ENCODE measurements around the gene LYST. TPM values are rescaled to one million over a fixed set of nuclear protein-coding genes. Genes with fewer than 3 reads are reported as not detected.

The LYST gene
- total and polyA plus RNA-seq, 2 of the 8 experiments (the other 6 are each of a cell fraction or from before 2014, with no cell fraction given), result 0.29 to 0.58 TPM

GRCh38 chr1:235628316-235629005, 238.2 kb downstream of the LYST start:
- Histone ChIP-seq H2BK20ac (ENCODE audit: low read length) (peak overlapping the region; percentile 73; the same call in 1 of the 2 replicates), H3K14ac (ENCODE audit: insufficient read length) (no peak overlapping the region)
- POLR2A ChIA-PET (ENCODE audit: partially characterized antibody), result interaction anchor here (1.1 kb wide), 1 partner anchor 24 kb away, joined by 3 read pairs; no protein-coding TSS in a partner anchor

More at GRCh38 chr1:235628316-235629005, 238.2 kb downstream of the LYST start:
- Histone ChIP-seq H3K79me1 (ENCODE audit: low read depth, low read length) (peaks cover 9% of the 10 kb centered on the region), H3K4me2 (ENCODE audit: insufficient read depth in 1 of 2, low read depth in 2 of 2, low read length in 2 of 2) (peak overlapping the region in 1 of 2 experiments; percentile 31; a peak in 2 of 4 replicates), H2BK15ac (ENCODE audit: low read length) (no peak overlapping the region), H2BK12ac (ENCODE audit: low read depth, low read length) (no peak overlapping the region), H3K4me3 (ENCODE audit: extremely low read depth in 1 of 4, insufficient read depth in 2 of 4, low read depth in 3 of 4, low read length in 4 of 4) (peak overlapping the region in 1 of 4 experiments; percentile 3; a peak in 1 of 8 replicates), H4K91ac (replicated peaks; ENCODE audit: insufficient read length, low read length) (no peak overlapping the region), H3K79me2 (ENCODE audit: control insufficient read depth in 1 of 2, insufficient read depth in 2 of 2, low read length in 2 of 2) (peaks cover 0 to 46% of the 10 kb centered on the region in 2 experiments; a peak in 2 of 4 replicates), H3K36me3 (ENCODE audit: control insufficient read depth in 2 of 4, insufficient read depth in 4 of 4, low read length in 3 of 4) (no peaks in the 10 kb centered on the region), H4K20me1 (replicated peaks in 1 of 2; ENCODE audit: control insufficient read depth in 1 of 2, insufficient read depth in 2 of 2, low read length in 2 of 2) (peaks cover 0 to 4% of the 10 kb centered on the region in 2 experiments), H2AK5ac (ENCODE audit: low read depth, low read length) (0 out of 2 replicates have a peak overlapping the region, but pooled peaks have one; percentile 40), H4K5ac (ENCODE audit: insufficient read length, low read depth, low read length) (no peak overlapping the region), H3K4ac (replicated peaks; ENCODE audit: insufficient read length, low read depth, low read length) (peak overlapping the region; percentile 32), H3K23me2 (ENCODE audit: low read depth, low read length) (no peaks in the 10 kb centered on the region), H3K9ac (replicated peaks in 1 of 4; ENCODE audit: extremely low read depth in 1 of 4, low read depth in 3 of 4, low read length in 3 of 4) (no peak overlapping the region), H3K27ac (ENCODE audit: low read depth, low read length) (no peak overlapping the region), H2BK5ac (ENCODE audit: low read depth, low read length) (peak overlapping the region; percentile 68; the same call in 1 of the 2 replicates), H3K56ac (replicated peaks; ENCODE audit: insufficient read length, low read depth, low read length) (peak overlapping the region; percentile 20), H3K23ac (ENCODE audit: insufficient read length) (no peak overlapping the region), H2AFZ (ENCODE audit: low read length) (no peak overlapping the region), H4K8ac (ENCODE audit: extremely low read depth, insufficient read depth, low read length) (no peak overlapping the region), H3K4me1 (replicated peaks in 1 of 4; ENCODE audit: control insufficient read depth in 3 of 4, insufficient read depth in 4 of 4, low read length in 3 of 4) (peaks cover 4 to 13% (median 11%) of the 10 kb centered on the region in 4 experiments), H3K27me3 (replicated peaks in 1 of 4; ENCODE audit: control insufficient read depth in 3 of 4, extremely low read depth in 1 of 4, insufficient read depth in 3 of 4, low read length in 3 of 4) (no peaks in the 10 kb centered on the region), H3K9me3 (ENCODE audit: insufficient read depth in 2 of 2, low read depth in 1 of 2, low read length in 1 of 2) (no peaks in the 10 kb centered on the region), H3K18ac (ENCODE audit: extremely low read depth, low read length) (no peak overlapping the region), H2BK120ac (replicated peaks; ENCODE audit: low read depth, low read length) (peak overlapping the region; percentile 57)
- DNase-seq (ENCODE audit: low read depth in 1 of 2, low spot score in 2 of 2) (no peak), FAIRE-seq (no peak)
- WGBS, 2 experiments (ENCODE audit: extremely low coverage in 1 of 2, insufficient coverage in 1 of 2, insufficient read length in 1 of 2, insufficient replicate concordance in 2 of 2, low coverage in 1 of 2, low lambda C conversion rate in 2 of 2, missing lambda C conversion rate in 1 of 2), result 64% methylated on average over 10 of the region's 10 CpGs; no CpG with 5 or more reads in 1 of the 2 experiments
- CTCF ChIA-PET (ENCODE audit: partially characterized antibody), result interaction anchor here (0.6 to 17.7 kb wide), 3 partner anchors 30 to 141 kb away, joined by 4 to 193 read pairs (median 6); no protein-coding TSS in a partner anchor
- TF ChIP-seq TCF12 (IDR thresholded peaks at IDR 0.05; ENCODE audit: low read depth, low read length) (0 out of 2 replicates have a peak, but pooled peaks have one; percentile 35), SIX5 (IDR thresholded peaks at IDR 0.05; ENCODE audit: low read depth, low read length) (no peak), SUZ12 (IDR thresholded peaks at IDR 0.05; ENCODE audit: low read length) (no peak), CTBP2 (IDR thresholded peaks at IDR 0.05; ENCODE audit: borderline replicate concordance, insufficient read depth, insufficient read length, low read length) (no peak), MAX (IDR thresholded peaks at IDR 0.05) (no peak), ATF3 (IDR thresholded peaks at IDR 0.05; ENCODE audit: insufficient read depth, low read depth, low read length) (no peak), SIRT6 (IDR thresholded peaks at IDR 0.05; ENCODE audit: low read length) (no peak)

Measured in H1 (cell line).